AG10803 (cell line): Measurements from ENCODE around the gene WDR37.

Experiments used
- DNase-seq: peaks from one replicate; pipeline ENCODE4 v3.0.0; 2010; ENCODE audit warnings: low read depth
- H3K4me3 ChIP-seq: 2 replicates; pipeline ENCODE4 v1.5.1; 2011; ENCODE audit warnings: mild to moderate bottlenecking, low read length, control low read depth
- TF ChIP-seq, protein P1 (sequence below): conservative IDR thresholded peaks from 2 replicates; pipeline ENCODE4 v1.5.1; 2011; ENCODE audit warnings: mild to moderate bottlenecking, low read length, control low read depth, inconsistent platforms

The WDR37 gene

GRCh38 chr10:1132584-1132983 is 76.4 kb downstream of the WDR37 start:
- no peak for DNase-seq
- TF ChIP-seq, protein P1, sequence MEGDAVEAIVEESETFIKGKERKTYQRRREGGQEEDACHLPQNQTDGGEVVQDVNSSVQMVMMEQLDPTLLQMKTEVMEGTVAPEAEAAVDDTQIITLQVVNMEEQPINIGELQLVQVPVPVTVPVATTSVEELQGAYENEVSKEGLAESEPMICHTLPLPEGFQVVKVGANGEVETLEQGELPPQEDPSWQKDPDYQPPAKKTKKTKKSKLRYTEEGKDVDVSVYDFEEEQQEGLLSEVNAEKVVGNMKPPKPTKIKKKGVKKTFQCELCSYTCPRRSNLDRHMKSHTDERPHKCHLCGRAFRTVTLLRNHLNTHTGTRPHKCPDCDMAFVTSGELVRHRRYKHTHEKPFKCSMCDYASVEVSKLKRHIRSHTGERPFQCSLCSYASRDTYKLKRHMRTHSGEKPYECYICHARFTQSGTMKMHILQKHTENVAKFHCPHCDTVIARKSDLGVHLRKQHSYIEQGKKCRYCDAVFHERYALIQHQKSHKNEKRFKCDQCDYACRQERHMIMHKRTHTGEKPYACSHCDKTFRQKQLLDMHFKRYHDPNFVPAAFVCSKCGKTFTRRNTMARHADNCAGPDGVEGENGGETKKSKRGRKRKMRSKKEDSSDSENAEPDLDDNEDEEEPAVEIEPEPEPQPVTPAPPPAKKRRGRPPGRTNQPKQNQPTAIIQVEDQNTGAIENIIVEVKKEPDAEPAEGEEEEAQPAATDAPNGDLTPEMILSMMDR: no peak
- H3K4me3 ChIP-seq: no peak overlapping the region

DNA sequence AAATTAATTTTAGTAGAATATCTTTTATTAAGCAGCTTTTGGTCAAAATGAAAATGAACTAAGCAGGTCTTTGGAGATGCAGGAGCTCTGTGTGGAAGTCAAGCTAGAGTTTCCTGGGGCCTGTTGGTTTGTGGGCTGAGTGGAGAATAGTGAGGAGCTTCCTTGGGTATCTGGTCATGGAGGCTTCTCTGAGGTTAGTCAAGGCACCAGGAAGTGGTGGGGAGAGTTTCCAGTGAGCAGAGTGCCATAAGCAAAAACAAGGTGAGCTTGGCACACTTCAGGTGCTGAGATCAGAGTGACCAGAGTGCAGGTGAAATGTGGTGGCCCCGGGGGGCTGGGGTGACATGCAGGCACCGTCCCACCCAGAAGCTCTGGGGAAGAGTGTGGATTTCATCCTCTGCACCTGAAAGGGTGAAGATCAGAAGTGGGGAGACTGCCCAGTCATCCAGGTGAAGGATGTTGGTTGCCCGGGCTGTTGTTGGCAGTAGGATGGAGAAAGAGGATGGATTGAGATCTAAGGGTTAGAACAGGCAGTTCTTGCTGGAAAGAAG is 77.4 kb downstream of the WDR37 start:
- no peak overlapping the region for H3K4me3 ChIP-seq
- TF ChIP-seq, protein P1: no peak
- DNase-seq: no peak

GRCh38 chr10:1134156-1134555 is 78.0 kb downstream of the WDR37 start:
- DNase-seq: no peak
- TF ChIP-seq, protein P1: no peak

DNA sequence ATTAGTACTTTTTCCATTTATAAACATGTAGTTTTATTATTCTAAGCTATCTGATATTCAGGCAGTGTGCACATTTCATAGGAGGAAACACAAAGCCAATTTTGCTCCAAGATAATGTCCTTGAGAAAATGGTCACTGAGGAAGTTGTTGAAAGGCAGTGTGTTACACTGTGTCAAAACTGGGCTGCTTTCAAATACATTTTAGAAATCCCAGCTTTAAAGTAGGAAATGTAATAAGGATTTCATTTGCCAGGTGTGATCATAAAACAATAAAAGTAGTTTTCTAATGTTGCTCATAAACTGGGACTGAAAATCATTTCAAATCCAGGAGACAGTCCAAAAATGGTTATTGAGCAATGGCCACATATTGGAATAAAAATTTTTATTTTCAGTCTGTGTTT is 80.1 kb downstream of the WDR37 start:
- DNase-seq: no peak
- TF ChIP-seq, protein P1: no peak
- no peak overlapping the region for H3K4me3 ChIP-seq

More at GRCh38 chr10:1134156-1134555, 78.0 kb downstream of the WDR37 start:
- no peak overlapping the region for H3K4me3 ChIP-seq

DNA sequence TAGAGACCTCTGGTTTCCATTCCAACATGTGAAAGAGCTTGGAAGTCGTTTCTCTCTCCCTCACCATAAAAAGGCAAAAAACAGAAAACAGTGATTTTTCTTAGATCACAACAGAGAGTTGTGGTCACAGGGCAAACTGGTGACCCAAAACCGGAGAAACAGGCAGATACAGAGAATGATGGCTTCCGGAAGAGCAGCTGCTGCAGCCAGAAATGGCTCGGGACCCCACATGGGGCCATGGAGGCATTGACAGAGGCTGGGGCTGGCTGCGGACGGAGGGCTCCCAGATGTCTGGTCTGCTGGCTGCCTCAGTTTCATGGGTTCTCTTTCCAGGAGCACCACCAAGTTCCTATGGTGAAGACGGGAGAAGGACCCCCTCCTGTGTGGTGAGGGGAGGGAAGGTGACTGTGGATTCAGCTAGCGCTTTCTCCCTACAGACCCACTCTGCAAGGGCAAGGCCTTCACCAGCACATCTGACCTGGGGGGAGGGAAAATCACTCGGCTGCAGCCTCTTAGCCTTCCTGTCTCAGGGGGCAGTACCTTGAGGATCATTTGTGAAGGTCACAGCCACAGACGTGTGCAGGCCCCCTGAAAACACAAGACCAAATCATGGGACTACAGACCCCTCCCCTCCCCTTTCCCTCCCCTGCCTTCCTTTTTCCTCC is 81.4 kb downstream of the WDR37 start:
- no peak overlapping the region for H3K4me3 ChIP-seq
- TF ChIP-seq, protein P1: no peak
- DNase-seq: no peak

- H3K4me3 ChIP-seq: no peak overlapping the region
- DNase-seq: no peak
- TF ChIP-seq, protein P1: no peak
Measured at GRCh38 chr10:1138529-1138928, 82.3 kb downstream of the WDR37 start.

- no peak overlapping the region for H3K4me3 ChIP-seq
- TF ChIP-seq, protein P1: no peak
Measured at GRCh38 chr10:1141261-1141660, 85.1 kb downstream of the WDR37 start.

More at GRCh38 chr10:1141261-1141660, 85.1 kb downstream of the WDR37 start:
- no peak for DNase-seq
